Measurements from ENCODE around the gene ARAP1. TPM values are rescaled to one million over a fixed set of nuclear protein-coding genes. Genes with fewer than 3 reads are reported as not detected.

The ARAP1 gene
- total and polyA plus RNA-seq, 2 of the 8 experiments (the other 6 are each of a cell fraction or from before 2014, with no cell fraction given): 25.7 to 61.6 TPM

DNA sequence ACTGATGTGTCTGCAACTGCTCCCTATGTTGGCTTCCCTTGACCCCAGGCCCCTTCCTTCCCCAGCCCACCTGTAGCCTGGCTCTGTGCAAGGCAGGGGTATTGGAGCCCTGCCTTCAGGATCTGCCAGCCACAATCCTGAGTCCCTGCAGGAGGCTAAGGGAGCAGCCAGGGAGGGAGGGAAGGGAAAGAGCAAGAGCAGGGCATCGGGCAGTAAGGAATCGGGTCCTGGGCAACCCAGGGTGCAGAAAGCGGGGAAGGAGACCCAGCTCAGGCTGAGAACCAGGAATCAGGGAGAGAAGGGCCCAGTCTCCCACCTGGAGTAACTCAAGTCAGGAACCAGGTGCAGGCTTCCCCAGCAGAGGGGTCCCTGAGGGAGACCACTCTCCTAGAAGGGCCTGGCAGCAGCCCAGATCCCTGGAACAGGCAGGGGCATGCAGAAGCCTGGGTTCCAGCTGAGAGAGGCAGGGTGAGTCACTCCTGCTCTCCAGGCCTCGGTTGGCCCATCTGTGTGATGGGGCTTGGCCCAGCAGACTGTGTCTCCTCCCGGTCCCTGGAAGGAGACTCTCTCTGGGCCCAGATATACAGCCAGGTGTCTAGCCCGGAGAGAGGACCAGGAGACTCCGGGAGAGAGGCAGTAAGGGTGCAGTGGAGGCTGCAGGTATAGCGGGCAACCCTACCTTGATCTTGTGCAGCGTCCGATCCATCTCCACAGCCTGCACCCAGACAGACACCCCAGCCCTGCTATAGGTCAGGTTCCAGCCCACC, 28.3 kb upstream of the ARAP1 start:
- no peaks in the 10 kb centered on the region for H3K9me3 ChIP-seq (ENCODE audit: insufficient read depth in 2 of 2, low read depth in 1 of 2, low read length in 1 of 2)
- 0 out of 2 replicates have a peak overlapping the region, but pooled peaks have one; percentile 69 for H2AFZ ChIP-seq (ENCODE audit: low read length)
- no peak overlapping the region for H2AK5ac ChIP-seq (ENCODE audit: low read depth, low read length)
- peak overlapping the region; percentile 72; the same call in 1 of the 2 replicates for H2BK15ac ChIP-seq (ENCODE audit: low read length)
- no peak overlapping the region for H3K14ac ChIP-seq (ENCODE audit: insufficient read length)
- ChIA-PET CTCF (ENCODE audit: partially characterized antibody) (interaction anchor here (0.6 to 2.0 kb wide), 4 partner anchors 20 to 97 kb away, joined by 3 to 8 read pairs (median 3); no protein-coding TSS in a partner anchor), POLR2A (ENCODE audit: partially characterized antibody) (interaction anchor here (0.6 to 1.3 kb wide), 3 partner anchors 12 to 40 kb away, joined by 3 to 6 read pairs (median 3); partner anchors contain the start of gene STARD10)
- no peak overlapping the region for H2BK5ac ChIP-seq (ENCODE audit: low read depth, low read length)
- peaks cover 1 to 3% of the 10 kb centered on the region in 2 experiments for H4K20me1 ChIP-seq (replicated peaks in 1 of 2; ENCODE audit: control insufficient read depth in 1 of 2, insufficient read depth in 2 of 2, low read length in 2 of 2)
- H3K4me2 ChIP-seq (ENCODE audit: insufficient read depth in 1 of 2, low read depth in 2 of 2, low read length in 2 of 2): peak overlapping the region; percentile 82 to 88
- no peaks in the 10 kb centered on the region for H3K36me3 ChIP-seq (ENCODE audit: control insufficient read depth in 2 of 4, insufficient read depth in 4 of 4, low read length in 3 of 4)
- H3K4me3 ChIP-seq (ENCODE audit: extremely low read depth in 1 of 4, insufficient read depth in 2 of 4, low read depth in 3 of 4, low read length in 4 of 4): peak overlapping the region; percentile 42 to 76 (median 56)
- peak overlapping the region; percentile 3 for H4K5ac ChIP-seq (ENCODE audit: insufficient read length, low read depth, low read length)
- H2BK12ac ChIP-seq (ENCODE audit: low read depth, low read length): peak overlapping the region; percentile 68; the same call in 1 of the 2 replicates
- H3K23ac ChIP-seq (ENCODE audit: insufficient read length): no peak overlapping the region
- FAIRE-seq (no peak), DNase-seq (ENCODE audit: low read depth in 1 of 2, low spot score in 2 of 2) (no peak)
- peaks cover 11% of the 10 kb centered on the region for H3K23me2 ChIP-seq (ENCODE audit: low read depth, low read length)
- peaks cover 0 to 12% (median 6%) of the 10 kb centered on the region in 4 experiments; a peak in 3 of 7 replicates for H3K27me3 ChIP-seq (replicated peaks in 1 of 4; ENCODE audit: control insufficient read depth in 3 of 4, extremely low read depth in 1 of 4, insufficient read depth in 3 of 4, low read length in 3 of 4)
- H3K4me1 ChIP-seq (replicated peaks in 1 of 4; ENCODE audit: control insufficient read depth in 3 of 4, insufficient read depth in 4 of 4, low read length in 3 of 4): peaks cover 5 to 19% (median 13%) of the 10 kb centered on the region in 4 experiments
- H3K9ac ChIP-seq (replicated peaks in 1 of 4; ENCODE audit: extremely low read depth in 1 of 4, low read depth in 3 of 4, low read length in 3 of 4): no peak overlapping the region
- no peak overlapping the region for H2BK20ac ChIP-seq (ENCODE audit: low read length)
- H4K8ac ChIP-seq (ENCODE audit: extremely low read depth, insufficient read depth, low read length): peak overlapping the region; percentile 83
- H3K4ac ChIP-seq (replicated peaks; ENCODE audit: insufficient read length, low read depth, low read length): no peak overlapping the region
- H3K79me2 ChIP-seq (ENCODE audit: control insufficient read depth in 1 of 2, insufficient read depth in 2 of 2, low read length in 2 of 2): no peaks in the 10 kb centered on the region
- WGBS, 2 experiments (ENCODE audit: extremely low coverage in 1 of 2, insufficient coverage in 1 of 2, insufficient read length in 1 of 2, insufficient replicate concordance in 2 of 2, low coverage in 1 of 2, low lambda C conversion rate in 2 of 2, missing lambda C conversion rate in 1 of 2): 74% methylated on average over 10 of the region's 10 CpGs; no CpG with 5 or more reads in 1 of the 2 experiments
- no peak overlapping the region; the same call in 1 of the 2 replicates for H3K18ac ChIP-seq (ENCODE audit: extremely low read depth, low read length)
- no peak overlapping the region for H3K27ac ChIP-seq (ENCODE audit: low read depth, low read length)
- no peak overlapping the region for H3K56ac ChIP-seq (replicated peaks; ENCODE audit: insufficient read length, low read depth, low read length)
- H2BK120ac ChIP-seq (replicated peaks; ENCODE audit: low read depth, low read length): no peak overlapping the region
- peak overlapping the region; percentile 22 for H4K91ac ChIP-seq (replicated peaks; ENCODE audit: insufficient read length, low read length)
- peaks cover 7% of the 10 kb centered on the region for H3K79me1 ChIP-seq (ENCODE audit: low read depth, low read length)
- TF ChIP-seq MAFK (IDR thresholded peaks at IDR 0.05; ENCODE audit: low read depth, low read length) (no peak), HDAC2 (IDR thresholded peaks at IDR 0.05; ENCODE audit: borderline replicate concordance in 1 of 2, low read depth in 2 of 2, low read length in 2 of 2) (no peak), RNF2 (IDR thresholded peaks at IDR 0.05; ENCODE audit: borderline replicate concordance, low read depth, low read length, missing control alignments, poor library complexity, severe bottlenecking) (no peak), TBP (IDR thresholded peaks at IDR 0.05; ENCODE audit: low read depth, low read length) (no peak), EP300 (IDR thresholded peaks at IDR 0.05; ENCODE audit: borderline replicate concordance in 1 of 2, low read depth in 2 of 2, low read length in 2 of 2) (no peak), KDM4A (IDR thresholded peaks at IDR 0.05; ENCODE audit: low read depth, low read length, severe bottlenecking) (no peak), YY1 (IDR thresholded peaks at IDR 0.05; ENCODE audit: low read depth, low read length) (no peak), SUZ12 (IDR thresholded peaks at IDR 0.05; ENCODE audit: low read length) (no peak), GTF2F1 (IDR thresholded peaks at IDR 0.05; ENCODE audit: borderline replicate concordance, low read depth, low read length) (no peak)
- TF ChIP-seq, protein P1, sequence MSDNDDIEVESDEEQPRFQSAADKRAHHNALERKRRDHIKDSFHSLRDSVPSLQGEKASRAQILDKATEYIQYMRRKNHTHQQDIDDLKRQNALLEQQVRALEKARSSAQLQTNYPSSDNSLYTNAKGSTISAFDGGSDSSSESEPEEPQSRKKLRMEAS (IDR thresholded peaks at IDR 0.05): no peak

Data from H1 (cell line).